Astrocyte (in vitro differentiated cells and primary cell): ENCODE data around the gene CYP26C1.

ENCODE experiments used
- CTCF ChIP-seq: IDR thresholded peaks from 2 replicates; pipeline ENCODE4 v1.5.1; 2011; ENCODE audit warnings: low read depth, mild to moderate bottlenecking, inconsistent platforms, low read length, moderate library complexity; ENCODE audit not compliant: insufficient read depth
- EZH2 ChIP-seq: IDR thresholded peaks from 2 replicates; pipeline ENCODE4 v1.6.1; 2012; ENCODE audit warnings: mild to moderate bottlenecking, low read length, inconsistent platforms; ENCODE audit not compliant: insufficient read depth

- TF ChIP-seq EZH2 (no peak), CTCF (no peak)
Observed at GRCh38 chr10:93032809-93033137, 27.8 kb upstream of the CYP26C1 start.
